NCI-H2081 (cell line): ENCODE measurements around the gene CEBPA.

Experiments used
- DNase-seq, 2 experiments: peaks; one replicate each; lab custom pipeline; 2025; lab: John Stamatoyannopoulos, UW

Gene CEBPA

DNA sequence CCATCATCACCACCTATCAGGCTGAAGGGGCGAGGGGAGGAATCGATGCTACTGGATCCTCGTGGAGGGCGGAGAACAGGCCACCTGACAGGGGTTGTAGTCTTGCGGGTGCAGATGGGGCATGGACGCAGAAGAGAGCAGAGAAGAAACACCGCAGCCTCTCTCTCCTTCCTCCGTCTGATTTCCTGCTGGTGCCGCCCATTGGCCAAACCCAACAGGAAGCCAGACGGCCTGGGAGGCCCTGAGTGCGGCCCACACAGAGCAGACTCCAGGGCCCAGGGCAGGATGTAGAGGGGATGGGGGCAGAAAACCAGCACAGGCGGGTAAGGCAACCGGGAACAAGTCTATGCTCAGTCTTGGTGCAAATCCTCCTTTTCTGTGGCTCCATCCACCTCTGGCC, 15.4 kb downstream of the CEBPA start:
- no peak for DNase-seq

DNA sequence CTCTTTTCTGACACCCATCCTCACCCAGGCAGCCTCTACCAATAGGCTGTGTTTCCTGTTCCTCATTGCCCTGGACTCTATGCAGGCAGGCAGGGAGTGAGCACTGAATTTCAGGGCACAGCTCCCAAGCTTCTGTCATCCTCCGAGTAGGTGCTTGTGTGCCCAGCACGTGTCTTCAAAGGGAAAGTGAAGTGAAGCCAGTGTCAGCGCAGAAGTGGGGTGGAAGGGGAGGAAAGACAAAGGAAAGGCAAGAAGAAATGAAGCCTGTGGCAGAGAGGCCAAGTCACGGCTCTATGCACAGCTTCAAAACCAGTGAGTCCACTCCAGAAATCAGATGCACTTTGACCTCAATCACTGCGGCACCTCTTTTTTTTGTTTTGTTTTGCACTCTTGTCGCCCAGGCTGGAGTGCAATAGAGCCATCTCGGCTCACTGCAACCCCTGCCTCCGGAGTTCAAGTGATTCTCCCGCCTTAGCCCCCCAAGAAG, 16.9 kb downstream of the CEBPA start:
- DNase-seq, result no peak

DNA sequence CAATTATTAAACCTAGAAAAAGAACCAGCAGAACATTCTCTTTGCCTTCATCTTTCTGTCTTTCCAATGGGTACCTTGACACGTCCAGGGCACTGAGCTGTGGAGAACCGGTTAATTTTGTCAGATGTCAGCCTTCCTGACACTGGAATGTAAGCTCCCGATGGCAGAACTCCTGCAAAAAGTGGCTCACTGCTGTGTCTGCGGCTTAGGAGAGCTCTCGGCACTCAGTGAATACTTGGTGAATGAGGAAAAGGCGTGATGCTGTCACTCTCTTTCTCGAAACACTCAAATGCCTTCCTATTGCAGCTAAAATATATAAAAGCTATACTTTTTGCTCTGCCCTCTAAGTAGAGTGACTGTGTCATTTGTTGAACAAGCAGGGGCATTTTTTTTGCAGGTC, 17.6 kb downstream of the CEBPA start:
- DNase-seq, result no peak

DNA sequence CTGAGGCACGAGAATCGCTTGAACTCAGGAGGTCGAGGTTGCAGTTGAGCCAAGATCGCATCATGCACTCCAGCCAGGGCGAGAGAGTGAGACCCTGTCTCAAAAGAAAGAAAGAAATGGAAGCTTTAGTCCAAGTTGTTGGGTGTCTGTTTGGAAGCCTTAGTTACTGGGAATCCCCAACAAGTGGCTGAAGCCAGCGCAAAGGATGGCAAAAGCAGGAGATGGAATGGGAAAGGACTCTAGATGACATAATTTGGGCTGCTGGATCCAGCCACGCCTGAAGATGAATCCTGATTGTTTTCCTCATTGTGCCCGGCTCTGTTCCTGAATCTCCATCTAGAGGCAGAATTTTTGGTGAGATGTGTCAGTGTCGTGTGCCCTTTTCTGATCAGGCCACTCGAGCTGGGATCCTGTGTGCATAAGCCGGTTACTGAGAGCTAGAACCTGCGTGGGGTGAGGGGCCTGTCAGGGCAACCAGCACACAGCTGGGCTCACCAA, 18.1 kb downstream of the CEBPA start:
- no peak for DNase-seq

DNA sequence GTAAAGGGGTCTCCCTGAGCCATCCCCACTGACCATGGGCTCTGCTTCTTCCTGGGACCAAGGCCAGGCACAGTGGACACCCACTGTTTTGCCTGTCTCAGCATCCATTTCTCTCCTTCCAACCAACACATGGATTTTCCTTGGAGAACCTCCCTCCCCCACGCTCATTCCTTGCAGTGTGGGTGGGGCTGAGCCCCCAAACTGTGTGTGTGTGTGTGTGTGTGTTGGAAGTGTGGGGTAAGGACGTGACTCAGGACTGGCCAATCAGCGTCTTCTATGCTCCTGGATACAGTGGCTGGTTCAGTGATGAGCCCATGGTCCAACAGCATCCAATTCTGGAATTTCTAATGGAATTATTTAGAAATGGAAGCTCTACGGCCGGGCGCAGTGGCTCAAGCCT, 18.7 kb downstream of the CEBPA start:
- DNase-seq, result no peak

DNA sequence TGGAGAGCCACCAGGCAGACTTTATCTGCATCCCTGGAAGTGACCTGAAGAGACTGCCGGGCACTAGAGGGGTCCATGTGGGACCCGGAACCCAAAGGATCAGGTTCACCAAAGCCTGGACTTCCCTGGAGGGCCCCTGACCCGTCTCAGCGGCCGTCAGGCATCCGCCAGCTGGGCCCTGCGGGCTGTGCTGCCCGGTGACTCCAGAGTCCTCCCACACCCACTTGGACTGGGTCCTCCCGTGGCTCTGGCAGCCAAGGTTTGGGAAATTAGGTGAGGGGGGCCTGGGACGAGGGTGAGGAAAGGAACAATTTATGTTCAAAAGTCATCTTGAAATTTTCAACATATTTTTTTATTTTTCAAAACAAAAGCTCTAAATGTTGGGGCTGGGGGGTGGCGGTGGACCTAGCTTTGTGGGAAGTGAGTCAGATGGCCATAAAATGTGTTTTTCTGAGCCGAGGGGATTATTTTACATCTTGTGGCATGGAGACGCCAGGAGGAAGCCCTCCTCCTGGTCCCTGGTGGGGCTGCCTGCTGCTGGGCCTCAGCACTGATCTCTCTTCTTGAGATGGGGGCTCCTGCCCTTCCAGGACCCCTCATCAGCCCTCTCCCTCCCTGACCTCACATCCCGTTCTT, 20.2 kb downstream of the CEBPA start:
- DNase-seq, result no peak

DNA sequence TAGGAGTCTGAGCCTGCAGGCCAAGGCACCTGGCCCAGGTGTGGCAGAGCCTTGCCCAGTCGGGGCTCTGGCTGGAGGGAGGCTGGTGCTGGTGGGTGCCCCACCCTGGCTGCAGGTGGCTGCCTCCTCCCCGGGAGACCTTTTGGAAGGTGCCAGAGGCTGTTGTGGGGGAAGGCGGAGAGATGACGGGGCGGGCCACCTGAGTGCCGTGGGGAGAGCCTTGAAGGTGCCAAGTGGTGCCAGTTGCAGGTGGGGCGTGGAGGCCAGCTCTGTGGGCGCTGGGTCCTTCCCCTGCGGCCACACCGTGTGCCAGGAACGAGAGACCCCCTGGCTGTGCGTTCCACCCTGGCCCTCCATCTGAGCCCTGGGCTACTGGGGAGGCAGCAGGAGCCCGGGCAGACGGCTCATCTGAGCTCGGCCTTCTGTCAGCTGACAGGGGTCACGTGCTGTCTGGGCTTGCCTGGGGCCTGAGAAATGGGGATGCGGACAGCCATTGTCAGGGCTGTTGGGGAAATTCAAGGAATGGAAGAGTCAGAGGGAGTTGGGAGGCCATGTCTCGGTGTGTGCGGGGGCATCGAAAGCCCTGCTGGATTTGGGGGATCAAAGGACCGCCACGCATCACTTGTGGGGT, 20.9 kb downstream of the CEBPA start:
- DNase-seq, result no peak

DNA sequence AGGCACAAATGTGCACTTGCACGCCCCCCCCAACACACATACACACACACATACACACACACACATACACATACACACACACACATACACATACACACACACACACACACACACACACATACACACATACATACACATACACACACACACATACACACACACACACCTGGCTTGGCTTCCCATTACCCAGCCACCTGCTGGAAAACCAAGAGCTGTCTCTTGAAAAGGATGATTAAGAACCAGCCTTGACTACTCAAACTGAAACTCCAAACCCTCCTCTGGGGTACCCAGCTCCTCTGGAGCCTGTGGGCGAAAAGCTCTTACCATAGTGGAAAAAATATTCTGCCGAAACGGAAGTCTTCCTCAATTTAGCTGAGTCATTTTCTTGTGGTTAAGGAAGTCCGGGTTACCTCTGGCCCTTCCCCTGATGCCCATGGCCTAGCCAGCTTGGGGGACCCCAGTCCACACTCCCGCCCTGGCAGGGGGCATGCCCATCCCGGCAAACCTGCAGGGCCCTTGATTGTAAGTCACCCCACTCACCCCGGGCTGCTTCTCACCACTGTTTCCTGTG, 21.9 kb downstream of the CEBPA start:
- DNase-seq, result no peak

DNA sequence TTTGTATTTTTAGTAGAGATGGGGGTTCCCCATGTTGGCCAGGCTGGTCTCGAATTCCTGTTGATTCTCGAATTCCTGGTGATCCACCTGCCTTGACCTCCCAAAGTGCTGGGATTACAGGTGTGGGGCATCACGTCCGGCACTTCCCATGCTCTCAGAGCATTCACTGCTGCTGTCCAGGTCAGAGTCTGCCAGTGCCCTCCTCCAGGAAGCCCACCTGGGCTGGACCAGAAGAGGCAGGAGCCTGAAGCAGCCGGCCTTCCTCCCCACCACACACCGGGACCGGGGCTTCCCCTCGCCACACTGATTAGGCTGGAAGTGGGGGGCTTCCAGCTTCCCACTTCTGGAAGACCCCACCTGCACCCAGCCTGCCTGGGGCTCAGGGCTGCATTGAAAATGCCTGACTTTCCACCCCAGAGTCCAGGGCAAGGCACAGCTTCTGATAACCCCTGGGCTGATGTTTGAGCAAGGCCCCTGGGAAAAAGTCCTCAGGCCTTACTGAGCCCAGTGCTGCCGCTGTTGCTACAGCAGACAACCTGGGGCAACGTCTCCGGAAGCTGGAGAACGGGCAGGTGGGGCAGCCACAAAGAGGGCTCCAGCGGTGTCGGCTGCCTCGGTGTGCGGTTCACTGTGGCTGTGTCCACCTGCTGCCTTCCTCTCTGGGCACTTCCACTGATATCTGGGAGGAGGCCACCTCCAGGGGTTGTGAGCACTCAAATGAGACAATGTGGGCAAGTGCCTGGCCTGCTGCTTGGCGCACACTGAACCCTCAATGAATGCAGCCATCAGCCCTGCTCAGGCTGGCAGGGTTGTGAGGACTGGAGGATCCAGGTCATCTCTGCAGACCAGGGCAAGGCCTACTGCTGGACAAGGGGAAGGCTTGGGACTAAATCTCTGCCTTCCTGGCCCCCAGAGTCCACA, 22.6 kb downstream of the CEBPA start:
- DNase-seq, result no peak

DNA sequence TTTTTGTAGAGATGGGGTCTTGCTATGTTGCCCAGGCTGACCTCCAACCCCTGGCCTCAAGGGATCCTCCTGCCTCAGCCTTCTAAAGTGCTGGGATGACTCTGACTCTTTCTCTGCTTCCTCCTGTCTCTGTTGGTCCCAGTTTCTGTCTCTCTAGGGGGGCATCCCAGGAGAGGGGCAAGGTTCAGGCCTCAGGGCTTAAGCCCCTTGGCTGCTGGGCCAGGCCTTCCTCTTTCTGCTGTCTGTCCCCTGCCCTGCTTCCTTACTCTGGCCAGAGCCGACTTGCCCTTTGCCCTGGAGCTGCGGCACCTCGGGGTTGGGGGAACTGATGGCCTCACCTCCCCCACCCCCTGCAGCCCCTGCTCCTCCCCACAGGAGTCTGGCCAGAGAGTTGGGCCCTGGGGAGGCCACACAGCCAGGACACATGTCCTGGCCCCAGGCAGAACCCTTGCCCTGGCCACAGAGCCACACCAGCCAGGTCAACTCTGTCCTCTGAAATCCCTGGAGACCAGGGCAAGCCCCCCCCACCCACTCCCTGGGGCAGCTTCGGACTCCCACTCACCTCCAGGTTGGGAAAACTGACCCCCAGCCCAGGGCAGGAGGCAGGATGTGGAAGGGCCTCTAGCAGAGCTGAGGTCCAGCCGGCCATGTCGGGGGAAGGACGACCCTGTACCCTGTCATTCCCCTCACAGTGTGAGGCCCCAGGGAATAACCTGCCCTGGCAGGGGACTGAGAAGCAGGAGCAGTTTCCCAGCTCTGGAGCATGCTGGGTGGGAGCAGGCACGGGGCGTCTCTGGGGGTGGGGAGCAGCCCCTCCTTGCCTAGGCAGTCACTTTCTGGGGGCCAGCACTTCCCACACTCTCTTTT, 23.7 kb downstream of the CEBPA start:
- no peak for DNase-seq

DNA sequence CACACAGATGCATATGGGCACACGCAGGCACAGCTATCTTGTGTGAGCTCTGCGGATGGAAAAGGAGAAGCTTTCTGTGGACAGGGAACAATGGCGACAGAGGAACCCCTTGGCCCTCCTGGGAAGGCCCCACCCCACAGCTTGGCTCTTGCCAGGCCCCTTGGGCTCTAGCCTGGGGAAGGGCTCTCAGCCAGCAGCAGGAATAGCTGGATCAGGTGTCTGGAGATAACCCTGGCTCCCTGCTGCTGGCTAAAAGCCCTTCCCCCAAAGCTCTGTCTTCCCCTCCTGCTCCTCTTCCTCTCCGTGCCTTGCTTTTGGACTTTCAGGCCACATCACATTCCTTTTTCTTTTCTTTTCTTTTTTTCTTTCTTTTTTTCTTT, 24.3 kb downstream of the CEBPA start:
- no peak for DNase-seq

DNA sequence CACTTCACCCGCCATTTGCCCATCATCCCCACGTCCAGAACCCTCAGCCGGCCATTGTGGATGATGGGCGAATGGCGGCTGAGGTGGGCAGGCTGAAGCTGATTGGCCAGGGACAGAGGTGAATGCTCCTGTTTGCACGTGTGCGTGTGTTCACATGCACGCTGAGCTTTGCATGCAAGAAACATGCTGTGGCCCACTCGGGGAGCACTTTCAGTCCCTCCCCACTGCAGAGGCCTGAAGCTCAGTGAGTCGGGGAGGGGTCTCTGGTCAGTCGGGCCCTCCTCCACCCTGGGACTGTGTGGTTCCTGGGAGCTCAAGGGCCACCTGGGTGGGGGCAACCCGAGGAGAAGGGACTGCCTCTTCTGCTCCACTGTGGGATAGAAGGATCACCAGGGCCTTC, 24.9 kb downstream of the CEBPA start:
- no peak for DNase-seq

DNA sequence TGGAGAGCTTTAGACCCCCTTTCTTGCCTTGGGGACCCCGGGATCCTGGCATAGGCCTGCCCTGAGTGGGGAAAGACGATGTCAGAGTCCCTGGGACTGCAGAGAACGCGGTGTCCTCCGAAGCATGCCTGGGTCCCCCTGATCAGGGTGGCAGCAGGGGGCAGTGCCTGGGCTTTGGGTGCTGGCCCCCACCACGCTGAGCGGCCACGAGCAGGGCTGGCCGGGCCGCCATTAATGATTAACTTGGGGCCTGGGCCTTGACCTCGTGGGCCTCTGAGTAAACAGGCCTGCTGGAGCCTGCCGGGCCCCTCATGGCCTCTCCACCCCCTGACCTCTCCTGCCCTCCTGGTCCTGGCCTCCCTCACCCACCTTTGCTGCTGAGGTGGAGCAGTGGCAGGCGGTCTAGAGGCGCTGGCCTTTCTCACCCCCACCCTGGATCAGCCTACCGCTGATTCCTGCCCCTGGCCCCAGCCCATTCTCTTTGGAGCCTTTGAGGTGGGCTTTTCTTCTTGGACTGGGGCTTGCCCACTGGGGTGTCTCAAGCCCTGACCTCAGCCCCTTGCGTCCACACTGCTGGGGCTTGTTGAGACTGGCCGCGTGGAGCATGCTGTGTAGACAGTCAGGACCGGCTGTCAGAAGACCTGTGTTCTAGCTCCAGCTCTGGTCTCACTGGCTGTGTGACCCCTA, 26.3 kb downstream of the CEBPA start:
- no peak for DNase-seq

DNA sequence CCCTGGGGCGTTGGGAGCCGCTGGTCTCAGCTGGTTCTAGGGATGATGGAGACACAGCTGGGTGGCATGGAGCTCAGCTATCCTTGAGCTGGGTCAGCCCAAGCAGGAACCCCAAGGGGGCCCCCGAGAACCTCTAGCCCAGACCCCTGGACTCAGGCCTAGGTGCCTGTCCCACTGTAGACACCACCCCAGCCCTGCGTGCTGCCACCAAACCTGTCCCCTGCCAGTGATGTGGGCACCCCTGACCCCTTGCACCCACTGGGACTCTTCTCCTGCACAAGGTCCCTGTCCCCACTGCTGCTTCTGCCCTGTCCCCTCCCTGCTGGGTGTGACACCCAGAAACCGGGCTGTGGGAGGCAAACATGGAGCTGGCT, 26.8 kb downstream of the CEBPA start:
- DNase-seq, result no peak

DNA sequence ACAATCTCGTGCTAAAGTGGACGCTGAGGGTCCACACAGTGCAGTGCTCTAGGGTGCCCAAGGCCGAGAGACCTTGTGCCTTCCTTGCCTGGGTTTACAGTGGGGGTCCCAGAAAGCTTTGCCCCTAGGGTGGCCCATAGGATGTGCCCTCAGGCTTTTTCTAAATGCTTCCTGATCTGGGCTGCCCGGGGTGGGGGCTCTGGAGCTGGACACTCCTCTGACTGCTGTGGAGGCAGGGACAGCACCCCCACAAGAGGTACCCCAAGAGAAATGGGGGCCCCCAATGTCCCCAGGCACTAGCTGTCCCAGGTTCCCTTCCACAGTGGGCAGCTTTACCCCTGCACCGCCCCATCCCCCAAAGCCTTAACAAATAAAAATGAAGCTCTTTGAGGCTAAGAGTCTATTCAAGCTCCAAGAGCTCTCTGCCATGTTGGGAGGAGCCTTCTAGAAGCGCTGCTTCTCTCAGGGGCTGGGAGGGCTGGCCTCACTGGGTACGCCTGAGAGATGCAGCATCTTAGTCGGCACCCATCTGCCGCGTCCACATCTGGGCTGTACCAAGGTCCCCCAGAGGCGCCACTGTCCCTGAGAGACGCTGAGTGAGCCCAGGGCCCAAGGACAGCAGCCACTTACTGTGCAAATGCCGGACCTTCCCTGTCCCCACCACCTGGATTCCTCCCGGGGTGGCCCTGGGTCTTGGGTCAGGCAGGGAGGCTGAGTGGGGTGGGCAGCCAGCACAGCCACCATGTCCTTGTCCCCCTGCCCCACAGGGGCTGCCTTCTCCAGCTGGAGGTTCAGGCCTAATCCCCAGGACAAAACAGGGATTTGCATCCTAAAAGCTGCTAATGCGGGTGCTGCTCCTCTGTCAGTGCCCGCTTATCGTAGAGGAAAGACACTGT, 27.4 kb downstream of the CEBPA start:
- no peak for DNase-seq

DNA sequence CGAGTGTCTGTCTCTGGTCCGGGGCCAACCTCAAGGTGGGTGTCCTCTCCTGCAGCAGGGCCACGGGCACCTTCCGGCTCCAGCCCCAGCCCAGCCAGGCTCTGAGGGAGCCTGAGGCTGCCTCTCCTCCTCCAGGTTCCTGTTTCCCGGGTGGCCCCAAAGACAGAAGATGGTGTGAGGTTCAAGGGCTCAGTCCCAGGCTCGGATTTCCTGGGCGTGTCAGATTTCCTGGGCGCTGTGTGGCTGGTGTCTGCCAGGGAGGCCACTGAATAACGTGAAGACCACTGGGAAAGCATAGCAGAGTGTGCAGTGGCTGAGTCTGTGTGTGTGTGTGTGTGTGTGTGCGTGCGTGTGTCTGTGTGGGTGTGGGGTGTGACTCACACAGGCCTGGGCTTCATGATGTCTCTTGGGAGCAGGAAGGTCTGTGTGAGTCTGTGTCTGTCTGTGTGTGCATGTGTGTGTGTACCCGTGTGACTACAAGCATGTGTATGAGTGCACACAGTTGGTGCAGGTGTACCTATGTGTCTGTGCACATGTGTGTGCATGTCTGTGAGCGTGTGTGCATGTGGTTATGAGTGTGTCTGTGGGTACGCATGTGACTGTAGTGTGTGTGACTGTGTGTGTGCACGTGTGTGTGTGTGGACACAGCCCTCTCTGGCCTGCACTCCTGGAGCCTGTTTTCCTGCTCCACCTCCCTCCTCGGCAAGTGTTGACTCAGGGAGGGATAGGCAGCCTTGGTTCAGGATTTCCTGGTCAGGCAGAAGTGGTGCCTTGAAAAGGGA, 28.3 kb downstream of the CEBPA start:
- DNase-seq, result no peak

DNA sequence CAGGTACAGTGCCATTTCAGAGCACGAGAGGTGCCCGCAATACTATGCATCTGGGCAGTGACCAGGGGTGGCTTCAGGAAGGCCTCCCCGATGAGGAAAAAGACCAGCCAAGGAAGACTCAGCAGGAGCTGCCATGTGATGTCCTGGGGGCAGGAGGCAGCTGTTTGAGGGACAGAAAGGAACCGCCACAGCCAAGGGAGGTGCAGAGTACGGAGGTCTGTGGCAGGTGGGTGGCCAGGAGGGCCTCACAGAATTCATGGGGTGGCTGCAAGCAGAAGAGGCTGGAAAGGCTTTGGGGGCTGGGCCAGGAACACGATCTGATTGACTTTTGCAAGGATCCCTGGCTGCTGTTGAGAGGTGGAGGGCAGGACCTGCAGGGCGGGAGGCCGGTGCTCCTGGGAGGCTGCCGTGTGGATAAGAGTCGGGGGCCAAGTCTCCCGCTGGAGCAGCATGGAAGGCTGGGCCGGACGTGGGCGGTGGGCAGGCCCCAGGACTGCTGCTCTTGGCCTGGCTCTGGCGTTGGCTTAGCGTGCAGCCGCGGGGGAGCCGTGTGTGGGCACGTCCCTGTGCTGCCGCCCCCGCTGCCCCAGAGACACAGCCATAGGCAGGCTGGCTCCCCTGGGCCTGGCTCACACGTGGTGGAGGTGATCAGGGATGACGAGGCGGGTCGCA, 29.1 kb downstream of the CEBPA start:
- DNase-seq, result no peak

DNA sequence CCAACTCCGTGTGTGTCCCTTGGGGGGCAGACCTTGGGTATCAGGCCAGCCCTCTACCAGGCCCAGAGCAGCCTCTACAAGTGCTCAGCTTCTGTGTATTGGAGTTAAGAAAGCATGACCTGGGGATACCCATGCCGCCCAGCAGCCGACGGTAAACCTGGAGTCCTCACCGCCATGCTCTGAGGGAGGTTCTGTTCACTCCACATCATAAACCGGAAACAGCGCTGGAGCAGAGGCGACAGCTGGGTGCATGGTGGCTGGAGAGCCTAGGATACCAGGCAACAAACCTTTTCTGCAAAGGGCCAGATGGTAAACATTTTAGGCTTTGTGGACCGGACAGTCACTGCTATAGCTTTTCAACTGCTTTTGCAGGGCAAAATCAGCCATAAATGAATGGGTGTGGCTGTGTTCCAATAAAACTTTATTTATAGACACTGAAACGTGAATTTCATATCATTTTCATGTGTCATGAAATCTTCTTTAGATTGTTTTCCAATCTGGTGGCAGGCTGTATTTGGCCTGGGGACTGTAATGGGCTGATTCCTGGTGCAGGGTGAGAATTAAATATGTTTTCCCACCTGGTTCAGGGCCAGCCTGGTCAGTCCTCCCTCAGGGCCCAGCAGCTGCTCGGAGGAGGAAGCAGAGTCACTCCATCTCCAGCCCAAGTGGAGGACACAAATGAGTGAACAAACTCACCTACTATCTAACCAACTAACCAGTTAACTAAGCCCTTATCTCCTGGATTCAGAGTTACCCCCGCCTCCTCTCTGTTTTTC, 30.9 kb downstream of the CEBPA start:
- DNase-seq, result no peak
